Panc1 (cell line): Measurements from ENCODE around the gene MRPS27. TPM values are rescaled to one million over a fixed set of nuclear protein-coding genes. Genes with fewer than 3 reads are reported as not detected.

Source experiments
- ATAC-seq: fragments of 200-7000 bp; cut with Tn5 transposase; 2 replicates; pipeline ENCODE4 v1.9.1; 2020; ENCODE audit warnings: mild to moderate bottlenecking, moderate library complexity
- BruUV-seq: library from RNA; stranded (reverse); fragments of 400-500 nt; replicated peaks from 2 replicates; lab custom pipeline; 2021; lab: Mats Ljungman, UMichigan
- CTCF ChIA-PET: fragments of 300-600 bp; sonication (Branson Sonifier 250); formaldehyde crosslinking; loops from one replicate; lab custom pipeline; 2022; ENCODE audit warnings: antibody characterized with exemption; lab: Charles Lee
- POLR2A ChIA-PET: fragments of 300-600 bp; sonication (Branson Sonifier 250); formaldehyde crosslinking; loops from one replicate; lab custom pipeline; 2022; ENCODE audit warnings: antibody characterized with exemption; lab: Charles Lee
- DNase-seq: peaks from one replicate; pipeline ENCODE4 v3.0.0-alpha.2; 2010; ENCODE audit warnings: low read depth, low spot score
- H3K27ac ChIP-seq: 2 replicates; pipeline ENCODE4 v1.5.1; 2011; ENCODE audit warnings: mild to moderate bottlenecking, low read length, inconsistent platforms
- H3K27me3 ChIP-seq: fragments of 200-500 bp; sonication (Bioruptor generic); 2 replicates; pipeline ENCODE4 v1.6.0; 2014; ENCODE audit warnings: low read length, inconsistent platforms; ENCODE audit not compliant: control insufficient read depth, insufficient read depth
- H3K36me3 ChIP-seq: fragments of 200-500 bp; sonication (Bioruptor generic); 2 replicates; pipeline ENCODE4 v1.5.1; 2014; ENCODE audit warnings: inconsistent platforms, mild to moderate bottlenecking, low read length, moderate library complexity; ENCODE audit not compliant: control insufficient read depth, insufficient read depth
- H3K4me1 ChIP-seq: 2 replicates; pipeline ENCODE4 v1.5.1; 2011; ENCODE audit warnings: inconsistent platforms, mild to moderate bottlenecking, low read length, moderate library complexity; ENCODE audit not compliant: control insufficient read depth, insufficient read depth
- H3K4me3 ChIP-seq, 2 experiments: 2 replicates each; pipeline ENCODE4 v1.5.1; 2011 to 2012; ENCODE audit warnings: low read depth in 2 of 2, low read length in 2 of 2, mild to moderate bottlenecking in 2 of 2, inconsistent platforms in 1 of 2, moderate library complexity in 1 of 2
- H3K9me3 ChIP-seq: fragments of 200-500 bp; sonication (Bioruptor generic); 2 replicates; pipeline ENCODE4 v1.5.1; 2014; ENCODE audit warnings: low read depth, mild to moderate bottlenecking, inconsistent platforms, low read length, moderate library complexity; ENCODE audit not compliant: control insufficient read depth, insufficient read depth
- POLR2AphosphoS5 ChIP-seq: IDR thresholded peaks from 2 replicates; pipeline ENCODE4 v1.6.1; 2012; ENCODE audit warnings: mild to moderate bottlenecking, low read depth, low read length, moderate library complexity
- SIN3A ChIP-seq: IDR thresholded peaks from 2 replicates; pipeline ENCODE4 v1.6.1; 2012; ENCODE audit warnings: low read depth, mild to moderate bottlenecking, low read length, moderate library complexity, borderline replicate concordance; ENCODE audit not compliant: insufficient read depth
- TCF7L2 ChIP-seq: IDR thresholded peaks from 2 replicates; pipeline ENCODE4 v1.6.1; 2011; ENCODE audit warnings: mild to moderate bottlenecking, low read depth, low read length, inconsistent platforms
- in situ Hi-C: cut with HindIII; loops from 2 replicates; pipeline ENCODE4 v1.10.0; 2016; ENCODE audit warnings: low sequenced_read_pairs, low pct_unique_long_range_greater_than_20kb
- intact Hi-C: fragments of 100-400 bp; cut with micrococcal nuclease; formaldehyde crosslinking; loops from one replicate; pipeline ENCODE4 v1.10.0; 2022; ENCODE audit not compliant: unreplicated experiment
- total RNA-seq: library from RNA; stranded (reverse); gene quantifications from one replicate; pipeline ENCODE4 v1.2.1, GENCODE V29; 2021; ENCODE audit not compliant: unreplicated experiment
- TF ChIP-seq, protein P1 (sequence below): fragments of 450-650 bp; IDR thresholded peaks from 2 replicates; pipeline ENCODE4 v1.5.1; 2017; ENCODE audit warnings: mild to moderate bottlenecking
- TF ChIP-seq, protein P2 (sequence below), 2 experiments: IDR thresholded peaks; 2 replicates each; pipeline ENCODE4 v1.6.1; 2011 to 2012; ENCODE audit warnings: low read depth in 2 of 2, control low read depth in 1 of 2, low read length in 1 of 2, mild to moderate bottlenecking in 1 of 2, moderate library complexity in 1 of 2; ENCODE audit not compliant: insufficient read depth in 1 of 2

The MRPS27 gene
- total RNA-seq, 1 experiment from 2014 or later = 67.2 TPM

DNA sequence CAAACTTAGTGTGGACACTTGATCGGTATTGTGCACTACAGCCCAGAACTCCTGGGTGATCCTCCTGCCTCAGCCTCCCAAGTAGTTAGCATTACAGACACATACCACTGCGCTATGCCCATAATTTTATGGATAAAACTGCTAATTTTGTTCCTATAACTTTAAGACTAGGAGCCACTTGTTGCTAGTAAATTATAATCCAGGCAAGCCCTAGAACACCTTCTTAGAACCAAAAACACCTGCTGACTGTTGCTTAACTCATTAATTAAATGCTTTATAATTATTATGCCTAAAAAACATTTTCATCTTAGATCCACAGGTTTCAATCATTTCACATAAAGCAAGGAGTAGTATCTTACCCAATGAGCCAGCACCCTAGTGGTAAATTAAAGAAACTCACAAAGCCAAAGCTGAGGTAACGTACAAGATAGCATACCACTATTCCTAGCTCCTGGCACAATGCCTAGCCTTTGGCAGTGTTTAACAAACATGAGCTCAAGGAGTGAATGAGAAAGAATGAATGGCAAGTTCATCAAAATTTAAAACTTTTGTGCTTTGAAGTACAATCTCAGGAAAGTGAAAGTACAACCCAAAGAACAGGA is 5.4 kb downstream of the MRPS27 start:
- intact Hi-C loops (no loop called here), in situ Hi-C loops (no loop called here)

DNA sequence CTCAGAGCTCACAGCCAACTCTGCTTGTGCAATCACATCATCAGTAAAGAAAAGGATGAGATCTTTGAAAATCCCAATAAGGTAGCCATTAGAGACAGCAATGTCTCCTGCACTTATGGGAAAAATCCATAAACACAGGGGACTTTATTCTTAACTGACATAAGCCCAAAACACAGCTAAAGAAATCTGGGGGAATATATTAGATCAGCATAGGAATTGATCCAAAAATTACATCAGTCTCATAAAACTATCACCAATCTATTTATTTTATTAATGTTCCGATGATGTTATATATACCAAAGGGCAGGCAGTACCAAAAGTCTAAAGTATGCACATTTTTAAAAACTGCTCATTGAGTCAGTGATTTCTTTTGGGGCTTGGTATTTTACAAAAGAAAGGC is 6.9 kb downstream of the MRPS27 start:
- TF ChIP-seq TCF7L2 (no peak), POLR2AphosphoS5 (no peak), SIN3A (no peak)
- TF ChIP-seq, protein P1, sequence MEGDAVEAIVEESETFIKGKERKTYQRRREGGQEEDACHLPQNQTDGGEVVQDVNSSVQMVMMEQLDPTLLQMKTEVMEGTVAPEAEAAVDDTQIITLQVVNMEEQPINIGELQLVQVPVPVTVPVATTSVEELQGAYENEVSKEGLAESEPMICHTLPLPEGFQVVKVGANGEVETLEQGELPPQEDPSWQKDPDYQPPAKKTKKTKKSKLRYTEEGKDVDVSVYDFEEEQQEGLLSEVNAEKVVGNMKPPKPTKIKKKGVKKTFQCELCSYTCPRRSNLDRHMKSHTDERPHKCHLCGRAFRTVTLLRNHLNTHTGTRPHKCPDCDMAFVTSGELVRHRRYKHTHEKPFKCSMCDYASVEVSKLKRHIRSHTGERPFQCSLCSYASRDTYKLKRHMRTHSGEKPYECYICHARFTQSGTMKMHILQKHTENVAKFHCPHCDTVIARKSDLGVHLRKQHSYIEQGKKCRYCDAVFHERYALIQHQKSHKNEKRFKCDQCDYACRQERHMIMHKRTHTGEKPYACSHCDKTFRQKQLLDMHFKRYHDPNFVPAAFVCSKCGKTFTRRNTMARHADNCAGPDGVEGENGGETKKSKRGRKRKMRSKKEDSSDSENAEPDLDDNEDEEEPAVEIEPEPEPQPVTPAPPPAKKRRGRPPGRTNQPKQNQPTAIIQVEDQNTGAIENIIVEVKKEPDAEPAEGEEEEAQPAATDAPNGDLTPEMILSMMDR = no peak
- peaks cover 5% of the 10 kb centered on the region; the same call in 1 of the 2 replicates for H3K4me1 ChIP-seq
- ChIA-PET CTCF (interaction anchor here (0.5 kb wide), 1 partner anchor 506 kb away, joined by 3 read pairs; no protein-coding TSS in a partner anchor), POLR2A (interaction anchor here (0.5 to 0.7 kb wide), 2 partner anchors 37 to 56 kb away, joined by 5 to 7 read pairs; no protein-coding TSS in a partner anchor)
- DNase-seq (no peak), ATAC-seq (no peak)
- no peaks in the 10 kb centered on the region for H3K9me3 ChIP-seq
- no TSS peak for BruUV-seq
- H3K27ac ChIP-seq = no peak overlapping the region
- no peaks in the 10 kb centered on the region for H3K27me3 ChIP-seq
- H3K36me3 ChIP-seq = no peaks in the 10 kb centered on the region; the same call in 1 of the 2 replicates
- no peak overlapping the region for H3K4me3 ChIP-seq
- in situ Hi-C loops (no loop called here), intact Hi-C loops (no loop called here)

More for the DNA sequence above, 5.4 kb downstream of the MRPS27 start:
- no peak overlapping the region for H3K27ac ChIP-seq
- H3K4me3 ChIP-seq = no peak overlapping the region
- ATAC-seq = no peak
- H3K4me1 ChIP-seq = peaks cover 6% of the 10 kb centered on the region; the same call in 1 of the 2 replicates
- H3K9me3 ChIP-seq = no peaks in the 10 kb centered on the region
- DNase-seq = no peak
- no TSS peak for BruUV-seq
- CTCF ChIA-PET = no interaction called here
- no peaks in the 10 kb centered on the region; the same call in 1 of the 2 replicates for H3K36me3 ChIP-seq
- POLR2A ChIA-PET = no interaction called here
- no peaks in the 10 kb centered on the region for H3K27me3 ChIP-seq
- TF ChIP-seq, protein P1 = no peak; the same call in 1 of the 2 replicates
- TF ChIP-seq POLR2AphosphoS5 = no peak
- TF ChIP-seq TCF7L2 = no peak
- no peak for TF ChIP-seq SIN3A
- TF ChIP-seq, protein P2, sequence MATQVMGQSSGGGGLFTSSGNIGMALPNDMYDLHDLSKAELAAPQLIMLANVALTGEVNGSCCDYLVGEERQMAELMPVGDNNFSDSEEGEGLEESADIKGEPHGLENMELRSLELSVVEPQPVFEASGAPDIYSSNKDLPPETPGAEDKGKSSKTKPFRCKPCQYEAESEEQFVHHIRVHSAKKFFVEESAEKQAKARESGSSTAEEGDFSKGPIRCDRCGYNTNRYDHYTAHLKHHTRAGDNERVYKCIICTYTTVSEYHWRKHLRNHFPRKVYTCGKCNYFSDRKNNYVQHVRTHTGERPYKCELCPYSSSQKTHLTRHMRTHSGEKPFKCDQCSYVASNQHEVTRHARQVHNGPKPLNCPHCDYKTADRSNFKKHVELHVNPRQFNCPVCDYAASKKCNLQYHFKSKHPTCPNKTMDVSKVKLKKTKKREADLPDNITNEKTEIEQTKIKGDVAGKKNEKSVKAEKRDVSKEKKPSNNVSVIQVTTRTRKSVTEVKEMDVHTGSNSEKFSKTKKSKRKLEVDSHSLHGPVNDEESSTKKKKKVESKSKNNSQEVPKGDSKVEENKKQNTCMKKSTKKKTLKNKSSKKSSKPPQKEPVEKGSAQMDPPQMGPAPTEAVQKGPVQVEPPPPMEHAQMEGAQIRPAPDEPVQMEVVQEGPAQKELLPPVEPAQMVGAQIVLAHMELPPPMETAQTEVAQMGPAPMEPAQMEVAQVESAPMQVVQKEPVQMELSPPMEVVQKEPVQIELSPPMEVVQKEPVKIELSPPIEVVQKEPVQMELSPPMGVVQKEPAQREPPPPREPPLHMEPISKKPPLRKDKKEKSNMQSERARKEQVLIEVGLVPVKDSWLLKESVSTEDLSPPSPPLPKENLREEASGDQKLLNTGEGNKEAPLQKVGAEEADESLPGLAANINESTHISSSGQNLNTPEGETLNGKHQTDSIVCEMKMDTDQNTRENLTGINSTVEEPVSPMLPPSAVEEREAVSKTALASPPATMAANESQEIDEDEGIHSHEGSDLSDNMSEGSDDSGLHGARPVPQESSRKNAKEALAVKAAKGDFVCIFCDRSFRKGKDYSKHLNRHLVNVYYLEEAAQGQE (IDR thresholded peaks at IDR 0.05; ENCODE audit: insufficient read depth in 1 of 2, low read depth in 2 of 2, low read length in 1 of 2) = no peak
